ENCODE data around the gene ABCF2. TPM values are rescaled to one million over a fixed set of nuclear protein-coding genes. Genes with fewer than 3 reads are reported as not detected.
A peak's percentile ranks its signal among the peaks of the same experiment; 100 is the strongest.

The ABCF2 gene
- total RNA-seq, 1 experiment from 2014 or later, result 69.0 TPM

GRCh38 chr7:151272877-151273276 lies 45.9 kb upstream of the ABCF2 start:
- intact Hi-C loops (cut with micrococcal nuclease; ENCODE audit: unreplicated experiment), result no loop called here
- H3K27me3 ChIP-seq (replicated peaks; ENCODE audit: insufficient read depth, low read depth, low read length, poor library complexity), result no peaks in the 10 kb centered on the region
- no peaks in the 10 kb centered on the region for H3K9me3 ChIP-seq (ENCODE audit: low read depth, low read length, poor library complexity, severe bottlenecking)
- DNase-seq (ENCODE audit: low spot score), result no peak
- peaks cover 15% of the 10 kb centered on the region for H3K4me1 ChIP-seq (ENCODE audit: insufficient read depth, low read length, poor library complexity, severe bottlenecking)
- POLR2A ChIA-PET (ENCODE audit: low non-redundant PET), result no interaction called here
- H3K36me3 ChIP-seq (ENCODE audit: insufficient read depth, low read length, poor library complexity, severe bottlenecking), result no peaks in the 10 kb centered on the region
- no TSS peak for BruUV-seq (replicated peaks)
- no peak overlapping the region for H3K4me3 ChIP-seq (ENCODE audit: low read depth, low read length, poor library complexity, severe bottlenecking)
- TF ChIP-seq EZH2 (IDR thresholded peaks at IDR 0.05; ENCODE audit: borderline replicate concordance, low read depth, low read length, poor library complexity, severe bottlenecking), result no peak
- TF ChIP-seq, protein P1, sequence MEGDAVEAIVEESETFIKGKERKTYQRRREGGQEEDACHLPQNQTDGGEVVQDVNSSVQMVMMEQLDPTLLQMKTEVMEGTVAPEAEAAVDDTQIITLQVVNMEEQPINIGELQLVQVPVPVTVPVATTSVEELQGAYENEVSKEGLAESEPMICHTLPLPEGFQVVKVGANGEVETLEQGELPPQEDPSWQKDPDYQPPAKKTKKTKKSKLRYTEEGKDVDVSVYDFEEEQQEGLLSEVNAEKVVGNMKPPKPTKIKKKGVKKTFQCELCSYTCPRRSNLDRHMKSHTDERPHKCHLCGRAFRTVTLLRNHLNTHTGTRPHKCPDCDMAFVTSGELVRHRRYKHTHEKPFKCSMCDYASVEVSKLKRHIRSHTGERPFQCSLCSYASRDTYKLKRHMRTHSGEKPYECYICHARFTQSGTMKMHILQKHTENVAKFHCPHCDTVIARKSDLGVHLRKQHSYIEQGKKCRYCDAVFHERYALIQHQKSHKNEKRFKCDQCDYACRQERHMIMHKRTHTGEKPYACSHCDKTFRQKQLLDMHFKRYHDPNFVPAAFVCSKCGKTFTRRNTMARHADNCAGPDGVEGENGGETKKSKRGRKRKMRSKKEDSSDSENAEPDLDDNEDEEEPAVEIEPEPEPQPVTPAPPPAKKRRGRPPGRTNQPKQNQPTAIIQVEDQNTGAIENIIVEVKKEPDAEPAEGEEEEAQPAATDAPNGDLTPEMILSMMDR (conservative IDR thresholded peaks at IDR 0.05; ENCODE audit: low read depth, low read length), result no peak
- H3K27ac ChIP-seq (ENCODE audit: low read depth, low read length, poor library complexity, severe bottlenecking), result no peak overlapping the region
- CTCF ChIA-PET, result no interaction called here

GRCh38 chr7:151272405-151272804 lies 45.4 kb upstream of the ABCF2 start:
- no peak overlapping the region for H3K27ac ChIP-seq (ENCODE audit: low read depth, low read length, poor library complexity, severe bottlenecking)
- TF ChIP-seq, protein P1 (conservative IDR thresholded peaks at IDR 0.05; ENCODE audit: low read depth, low read length), result no peak
- TF ChIP-seq EZH2 (IDR thresholded peaks at IDR 0.05; ENCODE audit: borderline replicate concordance, low read depth, low read length, poor library complexity, severe bottlenecking), result no peak
- POLR2A ChIA-PET (ENCODE audit: low non-redundant PET), result no interaction called here

DNA sequence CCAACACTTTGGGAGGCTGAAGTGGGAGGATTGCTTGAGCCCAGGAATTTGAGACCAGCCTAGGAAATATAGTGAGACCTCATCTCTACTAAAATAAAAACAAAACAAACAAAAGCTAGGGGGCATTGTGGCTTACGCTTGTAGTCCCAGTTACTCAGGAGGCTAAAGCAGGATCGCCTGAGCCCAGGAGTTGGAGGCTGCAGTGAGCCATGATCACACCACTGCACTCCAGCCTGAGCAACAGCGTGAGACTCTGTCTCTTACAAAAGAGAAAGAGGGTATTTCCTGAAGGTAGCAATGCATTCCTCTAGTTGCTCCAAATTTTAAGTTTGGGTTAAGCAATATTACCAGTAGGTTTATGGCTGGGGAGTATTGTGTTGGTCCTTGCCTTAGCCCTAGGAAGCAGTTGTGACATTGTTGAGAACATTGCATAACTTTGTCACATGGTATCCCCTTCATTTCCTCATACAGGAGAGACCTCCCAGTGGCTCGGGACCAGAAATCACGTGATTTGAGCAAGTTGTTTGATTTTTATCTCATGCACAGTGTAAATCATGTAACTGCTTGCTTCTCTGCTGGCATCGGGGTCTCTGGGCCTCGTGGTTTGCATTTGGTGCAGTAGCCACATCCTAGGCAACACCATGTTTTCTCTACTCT lies 44.8 kb upstream of the ABCF2 start:
- Histone ChIP-seq H3K27ac (ENCODE audit: low read depth, low read length, poor library complexity, severe bottlenecking) (no peak overlapping the region), H3K27me3 (replicated peaks; ENCODE audit: insufficient read depth, low read depth, low read length, poor library complexity) (no peaks in the 10 kb centered on the region), H3K36me3 (ENCODE audit: insufficient read depth, low read length, poor library complexity, severe bottlenecking) (no peaks in the 10 kb centered on the region), H3K4me3 (ENCODE audit: low read depth, low read length, poor library complexity, severe bottlenecking) (no peak overlapping the region), H3K9me3 (ENCODE audit: low read depth, low read length, poor library complexity, severe bottlenecking) (no peaks in the 10 kb centered on the region), H3K4me1 (ENCODE audit: insufficient read depth, low read length, poor library complexity, severe bottlenecking) (peaks cover 15% of the 10 kb centered on the region)
- TF ChIP-seq, protein P1 (conservative IDR thresholded peaks at IDR 0.05; ENCODE audit: low read depth, low read length), result no peak
- no peak for TF ChIP-seq EZH2 (IDR thresholded peaks at IDR 0.05; ENCODE audit: borderline replicate concordance, low read depth, low read length, poor library complexity, severe bottlenecking)
- CTCF ChIA-PET, result no interaction called here
- peak; percentile 63 for DNase-seq (ENCODE audit: low spot score)
- POLR2A ChIA-PET (ENCODE audit: low non-redundant PET), result no interaction called here
- intact Hi-C loops (cut with micrococcal nuclease; ENCODE audit: unreplicated experiment), result no loop called here
- BruUV-seq (replicated peaks), result no TSS peak

More at GRCh38 chr7:151272405-151272804, 45.4 kb upstream of the ABCF2 start:
- H3K4me3 ChIP-seq (ENCODE audit: low read depth, low read length, poor library complexity, severe bottlenecking), result no peak overlapping the region
- no TSS peak for BruUV-seq (replicated peaks)
- peaks cover 15% of the 10 kb centered on the region for H3K4me1 ChIP-seq (ENCODE audit: insufficient read depth, low read length, poor library complexity, severe bottlenecking)
- H3K36me3 ChIP-seq (ENCODE audit: insufficient read depth, low read length, poor library complexity, severe bottlenecking), result no peaks in the 10 kb centered on the region
- no peak for DNase-seq (ENCODE audit: low spot score)
- no peaks in the 10 kb centered on the region for H3K27me3 ChIP-seq (replicated peaks; ENCODE audit: insufficient read depth, low read depth, low read length, poor library complexity)
- intact Hi-C loops (cut with micrococcal nuclease; ENCODE audit: unreplicated experiment), result no loop called here
- CTCF ChIA-PET, result no interaction called here
- H3K9me3 ChIP-seq (ENCODE audit: low read depth, low read length, poor library complexity, severe bottlenecking), result no peaks in the 10 kb centered on the region

Measured in A673 (cell line).